Spleen (tissue), 7 donors: ENCODE measurements around the gene EHMT2.
"Not testable (repeated sequence)": the region's sequence is repeated elsewhere in the genome, so short reads cannot be mapped to it uniquely, and the experiment has no call there.

Source experiments
- POLR2A ChIP-seq, 3 donors: fragments of 450-650 bp; IDR thresholded peaks; one replicate each; pipeline ENCODE4 v1.5.1; 2017; ENCODE audit warnings: antibody characterized with exemption in 3 of 3, mild to moderate bottlenecking in 1 of 3
- POLR2AphosphoS5 ChIP-seq, 3 donors: sonication (generic); formaldehyde crosslinking; IDR thresholded peaks; one replicate each; pipeline ENCODE4 v1.5.1; 2017; ENCODE audit warnings: antibody characterized with exemption in 3 of 3
- TF ChIP-seq, protein P1 (sequence below), 11 experiments: fragments of 200-600 bp in 7 of 11; fragments of 450-650 bp in 4 of 11; sonication (generic) in 4 of 11; IDR thresholded peaks in 8 of 11; conservative IDR thresholded peaks in 3 of 11; 1 replicate in 7 of 11; 2 replicates in 4 of 11; pipeline versions ENCODE4 v1.4.0 to v1.8.0; 2016 to 2021; ENCODE audit warnings: antibody characterized with exemption in 11 of 11, inconsistent platforms in 4 of 11, mild to moderate bottlenecking in 1 of 11
- donor health status: DM: no; HTN: no; CAD: no; lungs with moderate emphysema.
- donor health status: DM: no; HTN: no; CAD: no.
- donor health status: DM: no; HTN: no; CAD: no.

DNA sequence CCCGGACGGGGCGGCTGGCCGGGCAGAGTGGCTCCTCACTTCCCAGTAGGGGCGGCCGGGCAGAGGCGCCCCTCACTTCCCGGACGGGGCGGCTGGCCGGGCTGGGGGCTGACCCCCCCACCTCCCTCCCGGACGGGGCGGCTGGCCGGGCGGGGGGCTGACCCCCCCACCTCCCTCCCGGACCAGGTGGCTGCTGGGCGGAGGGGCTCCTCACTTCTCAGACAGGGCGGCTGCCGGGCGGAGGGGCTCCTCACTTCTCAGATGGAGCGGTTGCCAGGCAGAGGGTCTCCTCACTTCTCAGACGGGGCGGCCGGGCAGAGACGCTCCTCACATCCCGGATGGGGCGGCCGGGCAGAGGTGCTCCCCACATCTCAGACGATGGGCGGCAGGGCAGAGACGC, 34.6 kb upstream of the EHMT2 start:
- TF ChIP-seq, protein P1, sequence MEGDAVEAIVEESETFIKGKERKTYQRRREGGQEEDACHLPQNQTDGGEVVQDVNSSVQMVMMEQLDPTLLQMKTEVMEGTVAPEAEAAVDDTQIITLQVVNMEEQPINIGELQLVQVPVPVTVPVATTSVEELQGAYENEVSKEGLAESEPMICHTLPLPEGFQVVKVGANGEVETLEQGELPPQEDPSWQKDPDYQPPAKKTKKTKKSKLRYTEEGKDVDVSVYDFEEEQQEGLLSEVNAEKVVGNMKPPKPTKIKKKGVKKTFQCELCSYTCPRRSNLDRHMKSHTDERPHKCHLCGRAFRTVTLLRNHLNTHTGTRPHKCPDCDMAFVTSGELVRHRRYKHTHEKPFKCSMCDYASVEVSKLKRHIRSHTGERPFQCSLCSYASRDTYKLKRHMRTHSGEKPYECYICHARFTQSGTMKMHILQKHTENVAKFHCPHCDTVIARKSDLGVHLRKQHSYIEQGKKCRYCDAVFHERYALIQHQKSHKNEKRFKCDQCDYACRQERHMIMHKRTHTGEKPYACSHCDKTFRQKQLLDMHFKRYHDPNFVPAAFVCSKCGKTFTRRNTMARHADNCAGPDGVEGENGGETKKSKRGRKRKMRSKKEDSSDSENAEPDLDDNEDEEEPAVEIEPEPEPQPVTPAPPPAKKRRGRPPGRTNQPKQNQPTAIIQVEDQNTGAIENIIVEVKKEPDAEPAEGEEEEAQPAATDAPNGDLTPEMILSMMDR (IDR thresholded peaks at IDR 0.05 in 8 of 11, conservative IDR thresholded peaks at IDR 0.05 in 3 of 11): not testable (repeated sequence)
- TF ChIP-seq POLR2AphosphoS5, POLR2A (IDR thresholded peaks at IDR 0.05): not testable (repeated sequence)
